HG02852 (cell line): ENCODE results near the gene SLC12A3.

Experiments
- ATAC-seq: cut with Tn5 transposase; IDR thresholded peaks from one replicate; pipeline ENCODE4 v1.9.1; 2021; ENCODE audit warnings: mild to moderate bottlenecking, moderate library complexity; ENCODE audit not compliant: unreplicated experiment

SLC12A3 gene

DNA sequence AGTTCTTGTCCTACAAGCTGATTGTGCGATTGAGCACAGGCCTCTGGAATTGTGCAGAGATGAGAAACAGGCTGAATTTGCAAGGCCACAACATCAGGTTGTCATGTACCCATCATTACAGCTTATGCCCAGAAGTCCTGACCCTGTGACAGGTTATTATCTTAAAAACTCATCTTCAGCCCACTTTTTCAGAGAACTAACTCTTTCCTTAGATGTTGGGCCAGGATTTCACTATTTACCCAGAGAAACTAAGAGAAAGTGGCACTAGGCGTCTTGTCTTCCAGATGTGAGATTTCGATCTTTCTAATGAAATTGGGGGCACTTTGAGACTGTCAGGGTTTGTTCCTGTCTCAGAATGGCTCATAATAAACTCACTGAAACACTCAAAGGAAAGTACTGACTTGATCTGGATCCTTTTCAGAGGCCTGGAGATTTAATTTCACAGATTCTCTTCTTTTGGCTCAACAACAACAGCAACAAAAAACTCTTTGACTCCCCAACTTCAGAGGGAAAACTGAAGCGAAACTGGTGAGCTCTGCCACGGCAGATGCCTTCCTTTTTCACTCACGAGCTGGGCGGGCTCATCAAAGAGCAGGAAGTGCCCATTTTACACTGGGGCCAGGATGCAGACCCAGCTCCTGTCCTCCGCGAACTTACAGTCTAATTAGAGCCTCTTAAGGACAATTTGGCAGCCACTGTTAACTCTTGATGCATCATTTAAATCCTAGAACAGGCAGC is 17.7 kb upstream of the SLC12A3 start:
- no peak for ATAC-seq

DNA sequence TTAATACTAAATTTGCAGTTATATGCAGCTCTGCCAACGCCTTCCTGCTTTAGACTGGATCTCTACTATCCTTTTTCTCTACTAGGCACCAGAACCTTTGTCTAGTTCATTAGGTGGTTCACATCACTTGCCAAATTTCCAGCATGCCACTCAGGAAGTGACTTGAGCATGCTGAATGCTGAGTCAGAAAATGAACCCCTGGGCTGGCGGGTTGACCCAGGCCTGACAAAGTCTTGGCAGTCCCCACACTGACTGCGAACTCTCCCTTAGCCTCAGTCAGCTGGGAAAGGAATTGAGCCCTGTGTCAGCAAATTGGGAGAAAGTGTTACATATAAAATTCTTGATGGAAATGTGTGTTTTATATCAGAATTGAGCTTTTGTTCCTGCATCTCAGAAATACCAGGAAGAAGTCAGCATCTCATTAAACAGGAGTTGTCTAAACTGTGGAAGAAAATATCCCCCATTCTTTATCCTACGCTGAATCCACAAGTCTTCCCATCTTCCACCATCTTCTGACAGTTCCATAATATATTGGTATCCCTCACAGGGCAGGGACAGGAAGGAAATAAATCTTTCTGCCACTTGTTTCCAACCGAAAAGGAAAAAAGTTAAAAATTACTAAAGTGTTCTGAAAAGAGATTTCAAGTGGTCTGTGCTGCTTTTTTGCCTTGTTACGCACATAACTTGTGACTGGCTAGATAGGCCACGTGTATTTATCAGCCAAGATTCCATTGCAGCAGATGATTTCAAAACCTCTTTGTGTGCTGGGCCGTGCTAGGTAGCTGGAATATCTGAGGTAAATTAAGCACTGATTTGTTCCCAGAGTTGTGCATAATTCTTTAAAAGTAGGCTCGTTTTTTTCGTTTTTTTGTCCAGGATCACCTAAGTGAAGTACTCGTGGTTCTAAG is 16.7 kb upstream of the SLC12A3 start:
- no peak for ATAC-seq

DNA sequence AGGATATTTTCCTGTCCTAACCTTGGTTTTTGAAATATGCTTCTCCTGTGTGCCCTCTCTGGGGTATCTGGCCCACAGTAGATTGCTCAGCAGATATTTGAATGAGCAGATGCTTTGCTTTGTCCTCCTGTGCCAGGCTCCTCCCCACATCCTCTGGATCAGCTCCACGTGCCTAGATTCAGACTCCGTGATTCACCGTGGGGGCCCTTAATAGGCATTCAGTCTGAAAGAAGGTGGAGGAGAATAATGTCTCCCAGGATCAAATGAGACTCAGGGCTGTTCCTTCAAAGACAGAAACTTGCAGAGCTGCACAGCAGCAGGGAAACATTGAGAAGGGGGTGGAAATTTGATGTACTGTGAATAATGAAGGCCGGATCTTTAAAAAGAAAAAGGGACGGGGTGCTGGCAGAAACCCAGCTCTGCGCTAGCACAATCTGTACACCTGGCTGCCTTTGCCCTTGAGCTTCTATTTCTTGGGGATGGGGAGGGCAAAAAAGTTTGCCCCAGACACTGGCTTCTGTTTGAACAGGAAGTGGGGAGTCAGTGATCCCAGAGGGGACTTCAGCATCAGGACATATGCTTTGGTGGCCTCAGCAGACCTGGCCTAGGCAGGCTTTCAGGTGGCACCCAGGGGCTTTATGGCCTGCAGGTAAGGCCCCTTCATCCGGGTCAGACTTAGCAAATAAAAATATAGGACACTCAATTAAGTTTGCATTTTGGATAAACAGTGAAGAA is 15.9 kb upstream of the SLC12A3 start:
- ATAC-seq, result no peak

DNA sequence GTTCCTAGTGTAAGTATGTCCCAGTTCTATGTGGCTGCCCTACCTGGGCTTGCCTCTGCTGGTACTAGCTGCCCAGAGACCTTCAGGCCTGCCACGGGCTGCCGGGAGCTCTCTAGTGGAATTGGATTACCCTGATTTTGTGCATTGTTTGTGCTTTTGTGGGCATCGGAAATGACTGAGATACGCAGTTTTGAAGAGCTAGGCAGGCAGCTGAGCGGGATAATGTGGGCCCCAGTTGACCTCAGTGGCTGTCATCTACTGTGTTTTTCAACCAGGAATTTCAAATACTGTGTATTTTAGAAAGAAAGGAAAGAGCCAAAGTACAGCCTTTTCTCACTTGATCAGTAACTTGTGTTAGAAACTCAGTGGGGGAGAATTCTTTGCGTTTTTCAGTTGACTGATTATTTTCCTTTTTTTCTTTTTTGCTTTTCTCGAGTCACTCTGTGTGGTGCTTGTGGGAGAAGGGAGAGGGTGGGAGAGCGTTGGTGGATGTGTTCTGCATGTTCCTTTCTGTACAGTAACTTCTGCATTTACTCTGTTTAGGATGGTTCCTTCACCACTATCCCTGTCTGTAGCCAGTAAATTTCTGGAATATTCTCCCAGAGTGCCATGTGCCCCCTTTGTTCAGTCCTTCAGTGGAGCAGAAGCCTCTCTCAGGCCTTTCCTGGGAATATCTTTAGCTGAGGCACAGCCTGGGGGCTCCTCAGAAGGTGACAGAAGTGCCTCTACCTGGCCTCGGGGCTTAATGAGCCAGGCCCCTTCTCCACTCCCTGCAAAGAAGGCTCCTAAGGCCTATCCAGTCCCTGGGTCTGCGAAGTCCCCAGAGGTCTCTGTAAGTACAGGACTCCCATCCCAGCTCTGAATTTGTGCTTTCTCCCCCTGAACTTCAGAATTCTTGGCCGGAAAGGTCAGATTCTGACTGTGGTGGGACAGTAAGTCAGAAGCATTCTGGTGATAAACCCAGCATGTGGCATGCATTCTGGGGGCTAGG is 15.0 kb upstream of the SLC12A3 start:
- ATAC-seq, result no peak

DNA sequence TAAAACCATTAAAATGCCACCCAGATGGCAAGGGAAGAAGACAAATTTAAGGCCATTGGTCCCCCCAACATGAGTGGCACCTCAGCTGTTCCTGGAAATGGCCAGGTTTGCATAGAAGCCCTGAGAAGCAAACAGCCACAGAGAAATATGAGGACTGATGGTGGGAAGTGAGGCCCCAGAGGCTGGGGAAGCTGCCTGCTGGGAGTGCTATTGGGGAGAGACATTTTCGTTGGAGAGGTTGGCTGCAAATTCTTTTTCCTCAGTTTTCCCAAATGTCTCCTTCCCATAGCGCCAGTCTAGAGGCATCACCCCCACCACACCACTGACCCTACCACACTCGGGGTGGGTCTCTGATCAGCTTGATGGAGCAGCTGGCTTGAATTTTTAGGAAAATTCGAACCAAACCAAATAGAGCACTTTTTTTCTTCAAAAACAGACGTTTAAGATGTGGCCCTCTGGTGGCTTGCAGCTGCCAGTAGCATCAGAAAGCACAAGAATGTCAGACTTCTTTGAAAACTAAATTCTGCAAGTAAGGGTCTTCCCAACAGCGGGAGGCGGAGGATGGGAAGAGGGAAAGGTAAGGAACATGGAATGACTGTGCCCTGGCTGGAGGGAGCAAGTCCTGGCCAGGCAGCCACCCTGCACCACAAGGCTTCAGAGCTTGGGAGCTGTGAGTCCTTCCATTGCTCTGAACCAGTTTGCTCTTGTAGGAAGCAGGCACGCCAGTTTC is 13.2 kb upstream of the SLC12A3 start:
- ATAC-seq, result no peak

DNA sequence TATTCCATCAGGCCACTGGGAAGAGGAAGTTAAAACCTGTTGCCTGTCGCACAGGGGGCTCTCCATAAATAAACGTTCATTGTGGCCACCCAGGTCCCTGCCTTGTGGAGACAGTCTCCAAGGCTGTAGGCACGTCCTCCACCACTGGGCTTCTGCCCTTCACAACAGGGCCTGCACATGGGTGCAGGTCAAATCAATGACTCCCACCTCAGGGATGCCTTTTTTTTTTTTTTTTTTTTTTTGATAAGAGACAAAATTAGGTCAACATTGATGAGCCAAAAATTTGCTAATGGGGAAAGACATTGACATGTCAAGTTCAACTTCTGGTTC is 12.6 kb upstream of the SLC12A3 start:
- no peak for ATAC-seq

DNA sequence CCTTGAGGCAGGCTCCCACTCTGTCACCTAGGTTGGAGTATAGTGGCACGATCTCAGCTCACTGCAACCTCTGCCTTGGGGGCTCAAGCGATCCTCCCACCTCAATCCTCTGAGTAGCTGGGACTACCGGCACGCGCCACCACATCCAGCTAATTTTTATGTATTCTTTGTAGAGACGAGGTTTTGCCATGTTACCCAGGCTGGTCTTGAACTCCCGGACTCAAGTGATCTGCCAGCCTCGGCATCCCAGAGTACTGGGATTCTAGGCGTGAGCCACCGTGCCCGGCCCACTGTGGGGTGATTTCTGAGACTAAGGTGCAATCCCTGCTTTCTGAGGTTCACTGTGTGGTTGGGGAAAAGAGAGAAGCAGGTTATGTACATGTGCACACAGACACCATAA is 12.0 kb upstream of the SLC12A3 start:
- no peak for ATAC-seq

DNA sequence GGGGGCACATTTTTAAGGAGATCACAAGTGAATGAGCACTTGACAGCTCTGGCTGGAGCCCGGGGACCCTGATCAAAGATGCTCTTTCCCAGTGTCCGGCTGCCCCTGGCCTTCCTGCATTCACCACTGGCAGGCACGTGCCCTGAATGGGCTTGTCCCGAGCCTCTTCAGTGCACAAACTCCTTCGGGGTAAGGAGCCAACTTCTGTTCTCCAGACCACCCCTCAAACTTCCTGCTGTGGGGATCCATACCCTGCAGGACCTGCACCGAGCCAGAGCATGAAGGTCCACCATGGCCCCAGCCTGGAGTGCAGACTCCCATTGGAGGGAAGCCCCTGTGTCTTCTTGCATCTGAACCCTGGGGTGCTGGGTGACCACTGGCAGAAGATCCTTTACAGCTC is 9.8 kb upstream of the SLC12A3 start:
- ATAC-seq, result no peak

DNA sequence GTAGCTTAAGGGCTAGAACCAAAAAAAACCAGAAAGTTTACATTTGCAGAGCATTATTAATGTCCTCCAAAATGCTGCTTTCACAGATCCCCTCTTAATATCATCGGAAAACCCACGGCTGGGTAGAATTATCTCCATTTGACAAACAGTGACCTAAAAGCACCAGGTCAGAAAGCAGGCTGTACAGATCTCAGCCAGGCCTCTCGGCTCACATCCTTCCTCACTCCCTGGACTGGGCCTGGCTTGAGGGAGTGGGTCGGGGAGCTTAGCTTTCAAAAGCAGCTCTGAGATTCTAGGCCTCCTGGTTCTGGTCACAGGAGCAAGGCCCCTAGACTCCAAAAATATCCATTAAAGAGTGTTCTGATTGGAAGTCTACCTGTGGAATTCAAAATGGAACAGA is 9.1 kb upstream of the SLC12A3 start:
- no peak for ATAC-seq

DNA sequence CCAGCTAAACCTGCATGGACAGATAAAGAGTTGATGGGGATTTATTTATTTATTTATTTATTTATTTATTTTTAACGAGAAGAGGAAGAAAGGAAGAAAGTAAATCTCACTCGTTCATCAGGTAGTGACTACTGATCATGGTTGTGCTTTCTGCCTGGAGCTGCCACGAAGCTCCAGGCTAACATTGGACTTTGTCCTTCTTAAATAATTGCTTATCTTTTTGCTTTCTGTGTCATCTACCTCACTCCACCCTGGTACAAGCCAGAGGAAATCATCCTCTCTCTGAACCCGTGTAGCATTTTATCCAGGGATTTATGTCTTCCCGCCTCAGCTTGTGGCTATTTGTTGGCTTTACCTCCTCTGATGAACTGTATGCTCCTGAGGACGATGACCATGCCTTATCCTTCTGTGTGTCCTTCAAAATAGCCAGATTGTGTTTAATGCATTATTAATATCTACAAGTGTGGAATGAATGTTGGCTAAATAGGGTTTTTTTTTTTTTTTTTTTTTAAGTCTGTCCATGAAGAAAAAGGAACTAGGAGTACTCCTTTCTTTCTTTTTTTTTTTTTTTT is 8.0 kb upstream of the SLC12A3 start:
- no peak for ATAC-seq

DNA sequence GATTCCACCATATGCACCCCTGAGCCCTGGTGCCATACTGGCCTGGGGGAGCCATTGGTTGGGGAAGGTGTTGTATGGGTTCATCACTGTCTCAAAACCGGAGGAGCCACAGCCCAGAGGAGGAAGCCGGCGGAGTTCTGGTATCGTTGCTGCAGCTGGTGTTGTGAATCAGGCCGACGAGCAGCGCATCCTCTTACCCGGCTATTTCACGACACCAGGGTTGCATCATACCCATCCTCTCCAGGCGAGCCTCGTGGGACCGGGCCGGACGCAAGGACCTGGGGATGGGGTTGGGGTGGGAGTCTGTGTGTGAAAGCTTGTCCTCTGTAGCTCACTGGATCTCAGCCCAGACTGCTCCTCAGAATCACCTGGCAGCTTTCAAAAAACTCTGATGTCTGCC is 6.6 kb upstream of the SLC12A3 start:
- ATAC-seq, result no peak

DNA sequence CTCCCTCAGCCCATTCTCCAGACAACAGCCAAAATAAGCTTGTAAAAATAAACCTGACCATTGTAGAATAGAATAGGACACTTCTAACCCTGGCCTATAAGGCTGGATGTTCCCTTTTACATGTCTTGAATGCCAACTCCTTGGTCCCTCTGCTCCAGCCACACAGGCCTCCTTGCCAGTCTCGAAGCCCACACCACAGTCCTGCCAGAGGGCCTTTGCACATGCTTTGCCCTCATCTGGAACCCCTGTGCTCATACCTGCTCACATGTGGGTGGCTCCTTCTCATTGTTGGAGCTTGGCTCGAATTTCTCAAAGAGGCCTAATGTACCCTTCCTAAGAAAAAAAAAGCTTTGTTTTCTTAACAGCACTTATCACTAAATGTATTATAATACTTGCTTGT is 5.4 kb upstream of the SLC12A3 start:
- no peak for ATAC-seq

DNA sequence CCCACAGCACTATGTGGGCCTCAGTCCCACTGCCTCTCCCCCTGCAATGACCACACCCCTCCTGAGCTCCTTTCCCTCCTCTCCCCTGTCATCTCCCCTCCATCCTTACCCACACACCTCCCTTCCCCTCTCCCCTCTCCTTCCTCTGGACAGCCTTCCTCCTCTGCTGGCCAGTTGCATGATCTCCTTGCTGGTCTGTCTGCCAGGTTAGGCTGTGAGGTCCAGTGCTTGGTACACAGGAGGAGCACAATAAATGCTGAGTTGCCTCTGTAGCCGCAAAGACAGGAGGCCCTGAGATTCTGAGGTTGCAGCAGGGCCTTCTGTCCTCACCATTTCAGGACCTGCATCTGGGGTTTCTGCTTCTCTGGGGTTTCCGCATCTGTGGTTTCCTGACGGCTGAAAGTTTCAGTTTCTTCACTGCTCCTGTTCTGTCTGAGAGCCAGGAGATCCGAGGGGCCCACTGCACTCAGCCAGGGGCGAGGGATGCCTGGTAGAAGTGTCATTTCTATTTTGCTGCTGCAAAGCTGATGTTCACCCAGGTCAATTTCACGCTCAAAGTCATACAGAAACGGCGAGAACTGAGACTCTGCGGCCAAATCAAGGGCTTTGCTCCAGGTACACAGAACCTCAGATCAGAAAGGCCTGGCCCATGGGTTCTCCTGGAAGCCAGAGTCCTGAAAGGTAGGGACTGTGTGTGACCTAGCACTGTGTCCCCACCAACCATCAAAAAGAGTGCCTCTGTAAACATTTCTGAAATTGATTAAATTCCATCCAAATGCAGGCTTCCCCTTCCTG is 4.6 kb upstream of the SLC12A3 start:
- ATAC-seq, result peak; percentile 84

DNA sequence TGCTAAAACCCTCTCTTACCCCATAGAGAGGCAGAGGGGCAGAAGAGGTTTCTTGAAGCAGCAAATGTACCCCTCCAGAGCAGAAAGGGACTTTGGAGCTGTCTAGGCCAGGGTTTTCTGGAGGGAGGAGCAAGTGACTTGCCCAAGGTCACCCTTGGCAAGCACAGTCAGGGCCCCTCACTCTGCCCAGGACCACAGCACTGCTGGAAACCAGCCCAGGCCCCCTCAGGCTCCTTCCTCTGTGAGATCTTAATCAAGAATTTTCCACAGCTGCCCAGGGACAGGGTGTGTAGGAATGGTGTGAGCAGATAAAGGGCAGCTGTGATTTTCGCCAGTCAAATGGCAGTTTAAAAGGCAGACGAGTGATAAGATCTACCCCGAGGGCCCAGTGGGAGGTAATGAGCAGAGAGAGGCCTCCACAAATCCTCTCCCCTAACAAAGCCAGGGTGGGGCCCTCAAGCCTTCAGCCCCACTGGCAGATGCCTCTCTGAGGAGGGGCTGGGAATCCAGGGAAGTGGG is 3.9 kb upstream of the SLC12A3 start:
- no peak for ATAC-seq

DNA sequence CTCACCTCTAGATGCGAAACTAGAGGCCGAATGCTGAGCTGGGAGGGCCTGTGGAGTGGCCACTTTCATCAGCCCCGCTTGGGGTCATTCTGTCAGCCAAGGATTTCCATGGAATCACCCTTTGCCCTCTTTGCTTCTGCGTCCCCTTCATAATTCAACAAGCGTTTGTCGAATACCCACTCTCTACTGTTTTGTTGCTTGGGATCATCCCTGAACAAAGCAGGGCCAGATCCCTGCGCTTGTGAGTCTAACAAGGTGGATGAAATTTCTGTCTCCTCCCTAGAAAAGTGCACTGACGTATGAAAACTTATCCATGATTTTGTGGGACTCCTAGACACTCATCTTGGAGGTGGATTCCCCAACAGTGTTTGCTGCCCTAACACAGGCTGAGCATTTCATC is 3.3 kb upstream of the SLC12A3 start:
- ATAC-seq, result no peak

DNA sequence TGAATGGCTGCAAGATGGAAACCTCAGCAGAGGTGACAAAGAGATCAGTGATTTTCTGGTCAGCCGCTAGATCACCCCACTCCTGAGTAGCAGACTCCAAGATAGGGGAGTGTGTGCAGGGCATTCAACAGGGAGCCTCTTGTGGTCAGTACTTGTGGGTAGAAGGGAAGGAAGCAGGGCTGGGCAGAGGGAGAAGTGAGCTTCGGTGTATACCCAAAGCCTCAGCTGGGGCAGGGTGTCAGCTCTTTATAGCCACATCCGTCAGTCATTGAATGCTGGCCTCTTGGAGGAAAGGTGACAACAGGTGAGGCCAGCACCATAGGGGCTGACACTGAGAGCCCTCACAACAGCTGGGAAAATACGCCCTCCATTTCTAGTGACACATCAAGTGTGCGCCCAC is 2.2 kb upstream of the SLC12A3 start:
- ATAC-seq, result no peak

DNA sequence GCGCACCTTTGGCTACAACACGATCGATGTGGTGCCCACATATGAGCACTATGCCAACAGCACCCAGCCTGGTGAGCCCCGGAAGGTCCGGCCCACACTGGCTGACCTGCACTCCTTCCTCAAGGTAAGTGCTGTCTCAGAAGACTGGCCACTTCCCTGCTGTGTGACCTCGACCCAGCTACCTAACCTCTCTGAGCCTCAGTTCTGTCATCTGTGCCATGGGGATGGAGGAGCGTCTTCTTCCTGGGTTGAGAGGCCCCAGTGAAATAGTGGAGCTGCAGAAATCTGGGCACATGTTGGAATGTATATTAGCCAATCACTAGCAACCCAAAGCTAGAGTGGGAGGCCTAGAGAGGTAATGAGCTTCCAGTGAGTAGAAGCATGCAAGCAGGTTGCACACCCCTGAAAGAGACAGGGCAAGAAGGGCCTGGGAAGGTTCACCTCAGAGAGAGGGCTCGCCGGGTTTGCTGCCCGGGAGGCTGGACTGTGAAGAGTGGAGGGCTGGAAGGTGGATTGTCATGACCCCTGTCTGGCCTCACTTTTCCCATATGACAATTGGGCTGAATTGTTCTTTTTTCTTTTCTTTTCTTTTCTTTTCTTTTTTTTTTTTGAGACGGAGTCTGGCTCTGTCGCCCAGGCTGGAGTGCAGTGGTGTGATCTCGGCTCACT is 521 bp downstream of the SLC12A3 start:
- no peak for ATAC-seq
